H1 (cell line): Measurements from ENCODE around the gene FGD6. TPM values are rescaled to one million over a fixed set of nuclear protein-coding genes. Genes with fewer than 3 reads are reported as not detected.

ENCODE experiments used
- CTCF ChIA-PET: fragments of 300-600 bp; sonication (Branson Sonifier 250); formaldehyde crosslinking; loops from one replicate; lab custom pipeline; 2021; ENCODE audit not compliant: partially characterized antibody; lab: Charles Lee
- POLR2A ChIA-PET: fragments of 300-600 bp; sonication (Branson Sonifier 250); formaldehyde crosslinking; loops from one replicate; lab custom pipeline; 2021; ENCODE audit warnings: inconsistent platforms; ENCODE audit not compliant: partially characterized antibody; lab: Charles Lee
- DNase-seq, 2 experiments: peaks; one replicate each; pipeline versions ENCODE4 v3.0.0 to v3.0.0-alpha.2; 2010 to 2022; ENCODE audit warnings: low spot score in 2 of 2, low read depth in 1 of 2, mixed read lengths in 1 of 2
- FAIRE-seq: peaks from 2 replicates; lab custom pipeline; 2011; peaks lifted over from hg19 to GRCh38; lab: Jason Lieb, UNC
- H2AFZ ChIP-seq: 2 replicates; pipeline ENCODE4 v1.8.1; 2012; ENCODE audit warnings: low read length, inconsistent platforms
- H2AK5ac ChIP-seq: 2 replicates; pipeline ENCODE4 v1.6.1; 2013; ENCODE audit warnings: low read depth, low read length
- H2BK120ac ChIP-seq: replicated peaks from 2 replicates; pipeline ENCODE3; 2013; ENCODE audit warnings: low read depth, low read length, inconsistent platforms
- H2BK12ac ChIP-seq: 2 replicates; pipeline ENCODE4 v1.6.1; 2013; ENCODE audit warnings: low read depth, low read length
- H2BK15ac ChIP-seq: 2 replicates; pipeline ENCODE4 v1.6.1; 2013; ENCODE audit warnings: low read length
- H2BK20ac ChIP-seq: 2 replicates; pipeline ENCODE4 v1.6.1; 2013; ENCODE audit warnings: low read length
- H2BK5ac ChIP-seq: 2 replicates; pipeline ENCODE4 v1.6.1; 2013; ENCODE audit warnings: low read depth, low read length
- H3K14ac ChIP-seq: 2 replicates; pipeline ENCODE4 v1.6.1; 2013; ENCODE audit warnings: inconsistent platforms; ENCODE audit not compliant: insufficient read length
- H3K18ac ChIP-seq: 2 replicates; pipeline ENCODE4 v1.6.1; 2013; ENCODE audit warnings: low read length; ENCODE audit errors: extremely low read depth
- H3K23ac ChIP-seq: 2 replicates; pipeline ENCODE4 v1.6.1; 2013; ENCODE audit warnings: inconsistent platforms; ENCODE audit not compliant: insufficient read length
- H3K23me2 ChIP-seq: 2 replicates; pipeline ENCODE4 v1.6.1; 2013; ENCODE audit warnings: low read depth, low read length
- H3K27ac ChIP-seq: 2 replicates; pipeline ENCODE4 v1.6.1; 2011; ENCODE audit warnings: low read depth, low read length, inconsistent platforms
- H3K27me3 ChIP-seq, 4 experiments: replicated peaks in 1 of 4; 1 replicate in 1 of 4; 2 replicates in 3 of 4; pipeline versions ENCODE4 v1.6.1 to v1.8.1; 2011 to 2013; ENCODE audit warnings: low read length in 3 of 4, mild to moderate bottlenecking in 3 of 4, inconsistent platforms in 2 of 4, mixed read lengths in 2 of 4, moderate library complexity in 1 of 4; ENCODE audit not compliant: control insufficient read depth in 3 of 4, insufficient read depth in 3 of 4; ENCODE audit errors: extremely low read depth in 1 of 4
- H3K36me3 ChIP-seq, 4 experiments: 2 replicates each; pipeline versions ENCODE4 v1.6.1 to v1.8.1; 2011 to 2013; ENCODE audit warnings: mild to moderate bottlenecking in 4 of 4, low read length in 3 of 4, moderate library complexity in 2 of 4, control low read depth in 1 of 4, inconsistent platforms in 1 of 4; ENCODE audit not compliant: insufficient read depth in 4 of 4, control insufficient read depth in 2 of 4
- H3K4ac ChIP-seq: replicated peaks from 2 replicates; pipeline ENCODE3; 2013; ENCODE audit warnings: low read length, low read depth, mixed read lengths, inconsistent platforms; ENCODE audit not compliant: insufficient read length
- H3K4me1 ChIP-seq, 4 experiments: replicated peaks in 1 of 4; 1 replicate in 1 of 4; 2 replicates in 3 of 4; pipeline versions ENCODE4 v1.6.1 to v1.8.1; 2011 to 2013; ENCODE audit warnings: low read length in 3 of 4, inconsistent platforms in 2 of 4, mixed read lengths in 1 of 4; ENCODE audit not compliant: insufficient read depth in 4 of 4, control insufficient read depth in 3 of 4
- H3K4me2 ChIP-seq, 2 experiments: 2 replicates each; pipeline versions ENCODE4 v1.6.1 to v1.8.1; 2011 to 2013; ENCODE audit warnings: low read depth in 2 of 2, low read length in 2 of 2, control low read depth in 1 of 2, inconsistent platforms in 1 of 2, mild to moderate bottlenecking in 1 of 2; ENCODE audit not compliant: insufficient read depth in 1 of 2
- H3K4me3 ChIP-seq, 4 experiments: fragments of 200-600, 300-600 bp in 1 of 4; sonication (generic), shearing (Covaris generic), sonication (Bioruptor Twin) in 1 of 4; 2 replicates each; pipeline versions ENCODE4 v1.5.1 to v1.8.1; 2011 to 2016; ENCODE audit warnings: low read length in 4 of 4, low read depth in 3 of 4, control low read depth in 2 of 4, inconsistent platforms in 2 of 4, mild to moderate bottlenecking in 2 of 4, mixed read lengths in 1 of 4, moderate library complexity in 1 of 4; ENCODE audit not compliant: insufficient read depth in 2 of 4; ENCODE audit errors: extremely low read depth in 1 of 4
- H3K56ac ChIP-seq: replicated peaks from 2 replicates; pipeline ENCODE3; 2013; ENCODE audit warnings: low read depth, mild to moderate bottlenecking, mixed read lengths, low read length, inconsistent platforms; ENCODE audit not compliant: insufficient read length
- H3K79me1 ChIP-seq: 2 replicates; pipeline ENCODE4 v1.6.1; 2013; ENCODE audit warnings: low read depth, low read length, control low read depth
- H3K79me2 ChIP-seq, 2 experiments: 2 replicates each; pipeline versions ENCODE4 v1.6.1 to v1.8.1; 2012 to 2013; ENCODE audit warnings: low read length in 2 of 2, mild to moderate bottlenecking in 2 of 2, inconsistent platforms in 1 of 2; ENCODE audit not compliant: insufficient read depth in 2 of 2, control insufficient read depth in 1 of 2
- H3K9ac ChIP-seq, 4 experiments: replicated peaks in 1 of 4; 1 replicate in 1 of 4; 2 replicates in 3 of 4; pipeline versions ENCODE4 v1.6.1 to v1.8.1; 2011 to 2013; ENCODE audit warnings: low read depth in 3 of 4, low read length in 3 of 4, control low read depth in 2 of 4, mild to moderate bottlenecking in 2 of 4, moderate library complexity in 2 of 4, inconsistent platforms in 1 of 4; ENCODE audit errors: extremely low read depth in 1 of 4
- H3K9me3 ChIP-seq, 2 experiments: 2 replicates each; pipeline versions ENCODE4 v1.6.1 to v1.8.1; 2012 to 2013; ENCODE audit warnings: mild to moderate bottlenecking in 2 of 2, moderate library complexity in 2 of 2, control low read depth in 1 of 2, inconsistent platforms in 1 of 2, low read depth in 1 of 2, low read length in 1 of 2, mixed read lengths in 1 of 2; ENCODE audit not compliant: insufficient read depth in 2 of 2
- H4K20me1 ChIP-seq, 2 experiments: replicated peaks in 1 of 2; 2 replicates each; pipeline versions ENCODE3 to v1.8.1; 2011 to 2013; ENCODE audit warnings: inconsistent platforms in 2 of 2, low read length in 2 of 2, mild to moderate bottlenecking in 1 of 2; ENCODE audit not compliant: insufficient read depth in 2 of 2, control insufficient read depth in 1 of 2
- H4K5ac ChIP-seq: 2 replicates; pipeline ENCODE4 v1.6.1; 2013; ENCODE audit warnings: low read length, low read depth, mixed read lengths, inconsistent platforms; ENCODE audit not compliant: insufficient read length
- H4K8ac ChIP-seq: 2 replicates; pipeline ENCODE4 v1.8.0; 2013; ENCODE audit warnings: mild to moderate bottlenecking, moderate library complexity, low read length, inconsistent platforms; ENCODE audit not compliant: insufficient read depth; ENCODE audit errors: extremely low read depth
- H4K91ac ChIP-seq: replicated peaks from 2 replicates; pipeline ENCODE3; 2013; ENCODE audit warnings: low read length, mixed read lengths, inconsistent platforms; ENCODE audit not compliant: insufficient read length
- RFX5 ChIP-seq: IDR thresholded peaks from 2 replicates; pipeline ENCODE4 v1.6.1; 2011; ENCODE audit warnings: low read depth, low read length, improper control_type of control experiment, borderline replicate concordance
- SAP30 ChIP-seq: fragments of 300-600 bp; sonication (generic); IDR thresholded peaks from 2 replicates; pipeline ENCODE4 v1.7.1; 2012; ENCODE audit warnings: low read length, moderate library complexity, mild to moderate bottlenecking, inconsistent platforms; ENCODE audit not compliant: insufficient read depth, insufficient replicate concordance
- SIX5 ChIP-seq: IDR thresholded peaks from 2 replicates; pipeline ENCODE4 v1.6.1; 2011; ENCODE audit warnings: mild to moderate bottlenecking, low read depth, low read length
- TCF12 ChIP-seq: IDR thresholded peaks from 2 replicates; pipeline ENCODE4 v1.6.1; 2011; ENCODE audit warnings: low read depth, mild to moderate bottlenecking, low read length
- TEAD4 ChIP-seq: IDR thresholded peaks from 2 replicates; pipeline ENCODE4 v1.6.1; 2012; ENCODE audit warnings: low read depth, low read length, inconsistent platforms, mixed read lengths
- USF2 ChIP-seq: IDR thresholded peaks from 2 replicates; pipeline ENCODE4 v1.6.1; 2011; ENCODE audit warnings: low read length, improper control_type of control experiment
- ZNF274 ChIP-seq: IDR thresholded peaks from 2 replicates; pipeline ENCODE4 v1.7.0; 2012; ENCODE audit warnings: low read length, borderline replicate concordance; ENCODE audit errors: extremely low read depth
- WGBS, 2 experiments: shearing (Covaris generic) in 1 of 2; methylation state at CpG; one replicate each; pipeline versions ENCODE4 v1.1.6 to v1.1.7; 2013 to 2015; ENCODE audit warnings: low lambda C conversion rate in 2 of 2, mixed read lengths in 2 of 2, inconsistent platforms in 1 of 2, low coverage in 1 of 2, missing lambda C conversion rate in 1 of 2; ENCODE audit not compliant: insufficient replicate concordance in 2 of 2, insufficient coverage in 1 of 2, insufficient read length in 1 of 2; ENCODE audit errors: extremely low coverage in 1 of 2, missing lambda C conversion rate in 1 of 2; 5-methylcytosine and 5-hydroxymethylcytosine counted together
- polyA plus RNA-seq, 7 experiments: library from polyadenylated mRNA; depleted of rRNA in 3 of 7; stranded (reverse) in 5 of 7; unstranded in 2 of 7; fragments of >200 nt in 5 of 7; fragments of 200-250 nt in 2 of 7; gene quantifications; 1 replicate in 5 of 7; 2 replicates in 1 of 7; 4 replicates in 1 of 7; pipeline versions ENCODE4 v1.2.1 to v1.2.3, GENCODE V29; 2011 to 2013; ENCODE audit warnings: missing spikeins in 2 of 7, mixed read lengths in 2 of 7
- total RNA-seq: library from RNA; stranded (reverse); fragmentation: NEBNext Ultra II Directional; extraction: Animal tissue kit (Norgen Biotek cat#: 25700); gene quantifications from 2 replicates; pipeline ENCODE4 v1.2.1, GENCODE V29; 2021

The FGD6 gene
- total and polyA plus RNA-seq, 2 of the 8 experiments (the other 6 are each of a cell fraction or from before 2014, with no cell fraction given) = 12.2 to 24.3 TPM

DNA sequence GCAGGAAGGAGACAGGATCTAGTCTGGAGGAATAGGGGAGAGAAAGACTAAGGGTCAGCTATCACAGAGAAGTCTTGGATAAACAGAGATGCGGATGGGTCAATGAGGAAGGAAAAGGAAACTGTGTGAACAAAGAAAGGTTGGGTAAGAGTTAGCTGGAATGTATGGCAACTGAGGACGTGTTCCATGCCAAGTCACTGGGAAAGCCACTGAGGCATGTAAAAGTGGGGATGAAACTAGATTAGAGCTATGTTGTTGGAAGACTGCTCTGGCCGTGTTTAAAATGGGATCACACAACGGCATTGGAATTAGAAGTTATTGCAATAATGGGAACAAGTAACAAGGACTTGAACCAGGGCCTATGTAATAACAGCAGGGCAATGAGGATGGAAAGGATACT is 139.9 kb downstream of the FGD6 start:
- no peak overlapping the region for H2BK20ac ChIP-seq
- POLR2A ChIA-PET = interaction anchor here (0.9 kb wide), 1 partner anchor 13 kb away, joined by 4 read pairs; no protein-coding TSS in a partner anchor
- no peaks in the 10 kb centered on the region for H3K27me3 ChIP-seq
- H3K9ac ChIP-seq = no peak overlapping the region
- H4K91ac ChIP-seq = no peak overlapping the region
- no peak overlapping the region for H3K18ac ChIP-seq
- no peak overlapping the region for H3K23ac ChIP-seq
- CTCF ChIA-PET = interaction anchor here (1.3 kb wide), 1 partner anchor 20 kb away, joined by 3 read pairs; no protein-coding TSS in a partner anchor
- H3K14ac ChIP-seq = no peak overlapping the region
- WGBS, 2 experiments = 83% methylated on average over 4 of the region's 4 CpGs; no CpG with 5 or more reads in 1 of the 2 experiments
- no peak overlapping the region for H3K4me3 ChIP-seq
- no peak overlapping the region for H2BK15ac ChIP-seq
- no peak overlapping the region for H2BK12ac ChIP-seq
- H2AFZ ChIP-seq = no peak overlapping the region
- 0 out of 2 replicates have a peak, but pooled peaks cover 2% of the 10 kb centered on the region for H3K23me2 ChIP-seq
- no peak overlapping the region for H2AK5ac ChIP-seq
- no peaks in the 10 kb centered on the region for H3K4me1 ChIP-seq
- no peak overlapping the region for H4K5ac ChIP-seq
- no peak for FAIRE-seq
- H3K9me3 ChIP-seq = no peaks in the 10 kb centered on the region
- no peak overlapping the region for H3K56ac ChIP-seq
- no peak overlapping the region for H2BK5ac ChIP-seq
- no peak overlapping the region for H2BK120ac ChIP-seq
- no peaks in the 10 kb centered on the region for H3K79me1 ChIP-seq
- H3K79me2 ChIP-seq = peaks cover 0 to 4% of the 10 kb centered on the region in 2 experiments; a peak in 2 of 4 replicates
- H3K4ac ChIP-seq = no peak overlapping the region
- DNase-seq = no peak
- H3K4me2 ChIP-seq = no peak overlapping the region
- peaks cover 0 to 2% of the 10 kb centered on the region in 2 experiments for H4K20me1 ChIP-seq
- H4K8ac ChIP-seq = no peak overlapping the region
- H3K36me3 ChIP-seq = peaks cover 0 to 2% (median 0%) of the 10 kb centered on the region in 4 experiments; a peak in 2 of 8 replicates
- no peak overlapping the region for H3K27ac ChIP-seq
- TF ChIP-seq SAP30 = no peak
- TF ChIP-seq SIX5 = no peak
- no peak for TF ChIP-seq TEAD4
- TF ChIP-seq TCF12 = no peak
- no peak for TF ChIP-seq USF2
- TF ChIP-seq RFX5 = no peak
- TF ChIP-seq ZNF274 = no peak
